ENCODE data around the gene DOCK7.

The DOCK7 gene

GRCh38 chr1:62444701-62445100 lies 243.5 kb downstream of the DOCK7 start:
- DNase-seq (ENCODE audit: low read depth), result no peak

GRCh38 chr1:62439652-62440371 lies 248.4 kb downstream of the DOCK7 start:
- no peak for DNase-seq (ENCODE audit: low read depth)

- no peak for DNase-seq (ENCODE audit: low read depth)
Measured at GRCh38 chr1:62438163-62438562, 250.0 kb downstream of the DOCK7 start.

- DNase-seq (ENCODE audit: low read depth), result no peak
Measured at GRCh38 chr1:62437273-62437940, 250.8 kb downstream of the DOCK7 start.

- DNase-seq (ENCODE audit: low read depth), result peak; percentile 99
Measured at GRCh38 chr1:62436466-62437272, 251.5 kb downstream of the DOCK7 start, which contains the start of gene USP1. Gene USP1 (plus strand): TSS chr1:62437049. CDS start chr1:62439868, 2,819 bp downstream.

- no peak for DNase-seq (ENCODE audit: low read depth)
Measured at GRCh38 chr1:62436039-62436465, 252.1 kb downstream of the DOCK7 start.

- DNase-seq (ENCODE audit: low read depth), result no peak
Measured at GRCh38 chr1:62435231-62436038, 252.8 kb downstream of the DOCK7 start.

- no peak for DNase-seq (ENCODE audit: low read depth)
Measured at GRCh38 chr1:62434618-62435001, 253.6 kb downstream of the DOCK7 start.

- no peak for DNase-seq (ENCODE audit: low read depth)
Measured at GRCh38 chr1:62433861-62434617, 254.1 kb downstream of the DOCK7 start.

- DNase-seq (ENCODE audit: low read depth), result no peak
Measured at GRCh38 chr1:62429581-62429980, 258.6 kb downstream of the DOCK7 start.

- DNase-seq (ENCODE audit: low read depth), result no peak
Measured at GRCh38 chr1:62428351-62428750, 259.8 kb downstream of the DOCK7 start.

GRCh38 chr1:62426794-62427193 lies 261.4 kb downstream of the DOCK7 start:
- DNase-seq (ENCODE audit: low read depth), result no peak

- no peak for DNase-seq (ENCODE audit: low read depth)
Measured at GRCh38 chr1:62426237-62426636, 261.9 kb downstream of the DOCK7 start.

GRCh38 chr1:62425041-62425440 lies 263.1 kb downstream of the DOCK7 start:
- DNase-seq (ENCODE audit: low read depth), result no peak

- DNase-seq (ENCODE audit: low read depth), result no peak
Measured at GRCh38 chr1:62424411-62424810, 263.8 kb downstream of the DOCK7 start.

GRCh38 chr1:62423580-62424242 lies 264.5 kb downstream of the DOCK7 start:
- DNase-seq (ENCODE audit: low read depth), result no peak

GRCh38 chr1:62420214-62420613 lies 268.0 kb downstream of the DOCK7 start:
- DNase-seq (ENCODE audit: low read depth), result no peak

GRCh38 chr1:62417351-62417999 lies 270.7 kb downstream of the DOCK7 start:
- no peak for DNase-seq (ENCODE audit: low read depth)

GRCh38 chr1:62415687-62416086 lies 272.5 kb downstream of the DOCK7 start:
- DNase-seq (ENCODE audit: low read depth), result no peak

GRCh38 chr1:62407398-62408009 lies 280.7 kb downstream of the DOCK7 start:
- DNase-seq (ENCODE audit: low read depth), result peak; percentile 42
